Mucosa of descending colon (tissue), 3 donors: Measurements from ENCODE around the gene MYH13. TPM values are rescaled to one million over a fixed set of nuclear protein-coding genes. Genes with fewer than 3 reads are reported as not detected.

Experiments used
- ATAC-seq: fragments of 200-7000 bp; cut with Tn5 transposase; one replicate; pipeline ENCODE4 v1.9.1; 2020; ENCODE audit warnings: mild to moderate bottlenecking, moderate library complexity
- DNase-seq, 3 donors: peaks; one replicate each; pipeline ENCODE4 v3.0.0-alpha.2; 2020
- H3K36me3 ChIP-seq: fragments of 200-600 bp; one replicate; pipeline ENCODE4 v1.8.0; 2021; ENCODE audit warnings: low read depth, mild to moderate bottlenecking
- H3K4me1 ChIP-seq: fragments of 200-600 bp; one replicate; pipeline ENCODE4 v1.8.0; 2021; ENCODE audit warnings: low read depth, mild to moderate bottlenecking
- H3K4me3 ChIP-seq: fragments of 200-600 bp; one replicate; pipeline ENCODE4 v1.8.0; 2021; ENCODE audit warnings: mild to moderate bottlenecking
- H3K9me3 ChIP-seq: fragments of 200-600 bp; one replicate; pipeline ENCODE4 v1.8.0; 2021; ENCODE audit warnings: mild to moderate bottlenecking
- intact Hi-C, 2 donors: fragments of 100-400 bp; cut with DNase I in 1 of 2; cut with micrococcal nuclease in 1 of 2; formaldehyde crosslinking; loops; one replicate each; pipeline versions ENCODE4 v1.11.0 to v1.11.1; 2022; cut with DNase I, micrococcal nuclease
- total RNA-seq, 3 donors: library from RNA; stranded (reverse); fragmentation: NEBNext Ultra II Directional in 2 of 3; extraction: Animal tissue kit (Norgen Biotek cat#: 25700) in 2 of 3; gene quantifications; one replicate each; pipeline versions ENCODE4 v1.2.1 to v1.2.4, GENCODE V29; 2021 to 2023
- TF ChIP-seq, protein P1 (sequence below): fragments of 200-600 bp; IDR thresholded peaks from one replicate; pipeline ENCODE4 v1.8.0; 2022; ENCODE audit warnings: antibody characterized with exemption, mild to moderate bottlenecking
- donor health status: DM: no; HTN: no; CAD: no; lungs with moderate emphysema.
- donor health status: DM: no; HTN: no; CAD: no.
- donor health status: DM: no; HTN: yes; CAD: no.

MYH13 gene
- total RNA-seq, 3 donors from 2014 or later, result 0.05 TPM; not detected in 2

- Histone ChIP-seq H3K36me3 (no peaks in the 10 kb centered on the region), H3K9me3 (no peaks in the 10 kb centered on the region), H3K4me1 (no peaks in the 10 kb centered on the region), H3K4me3 (no peak overlapping the region)
- intact Hi-C loops, result no loop called here
- TF ChIP-seq, protein P1, sequence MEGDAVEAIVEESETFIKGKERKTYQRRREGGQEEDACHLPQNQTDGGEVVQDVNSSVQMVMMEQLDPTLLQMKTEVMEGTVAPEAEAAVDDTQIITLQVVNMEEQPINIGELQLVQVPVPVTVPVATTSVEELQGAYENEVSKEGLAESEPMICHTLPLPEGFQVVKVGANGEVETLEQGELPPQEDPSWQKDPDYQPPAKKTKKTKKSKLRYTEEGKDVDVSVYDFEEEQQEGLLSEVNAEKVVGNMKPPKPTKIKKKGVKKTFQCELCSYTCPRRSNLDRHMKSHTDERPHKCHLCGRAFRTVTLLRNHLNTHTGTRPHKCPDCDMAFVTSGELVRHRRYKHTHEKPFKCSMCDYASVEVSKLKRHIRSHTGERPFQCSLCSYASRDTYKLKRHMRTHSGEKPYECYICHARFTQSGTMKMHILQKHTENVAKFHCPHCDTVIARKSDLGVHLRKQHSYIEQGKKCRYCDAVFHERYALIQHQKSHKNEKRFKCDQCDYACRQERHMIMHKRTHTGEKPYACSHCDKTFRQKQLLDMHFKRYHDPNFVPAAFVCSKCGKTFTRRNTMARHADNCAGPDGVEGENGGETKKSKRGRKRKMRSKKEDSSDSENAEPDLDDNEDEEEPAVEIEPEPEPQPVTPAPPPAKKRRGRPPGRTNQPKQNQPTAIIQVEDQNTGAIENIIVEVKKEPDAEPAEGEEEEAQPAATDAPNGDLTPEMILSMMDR, result no peak
- ATAC-seq (no peak), DNase-seq (no peak)
Measured at GRCh38 chr17:10271106-10271562, 101.7 kb downstream of the MYH13 start.

- no peak for ATAC-seq
- Histone ChIP-seq H3K36me3 (no peaks in the 10 kb centered on the region), H3K9me3 (no peaks in the 10 kb centered on the region), H3K4me3 (no peak overlapping the region), H3K4me1 (no peaks in the 10 kb centered on the region)
- intact Hi-C loops, result no loop called here
- no peak for DNase-seq
- TF ChIP-seq, protein P1, result no peak
Measured at GRCh38 chr17:10270258-10270657, 102.5 kb downstream of the MYH13 start.

DNA sequence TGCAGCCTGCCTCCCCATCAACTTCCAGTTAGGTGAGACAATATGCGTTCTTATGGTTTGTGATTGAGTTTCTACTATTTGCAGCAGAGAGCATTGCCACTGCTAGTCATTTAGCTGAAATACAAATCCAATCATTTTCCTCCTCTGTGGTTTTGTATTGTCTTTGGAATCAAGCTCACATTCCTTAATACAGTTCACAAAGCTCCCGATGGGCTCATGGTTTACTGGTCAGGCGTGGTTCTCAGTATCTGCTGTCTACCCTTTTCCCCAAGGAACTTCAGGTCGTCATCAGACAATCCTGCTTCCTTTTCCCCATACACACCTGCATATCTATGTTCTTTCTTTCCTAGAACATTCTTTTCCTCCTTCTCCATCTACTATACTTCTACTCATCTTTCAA is 104.8 kb downstream of the MYH13 start:
- DNase-seq (no peak), ATAC-seq (no peak)
- TF ChIP-seq, protein P1, result no peak
- no peak overlapping the region for H3K4me3 ChIP-seq
- no peaks in the 10 kb centered on the region for H3K9me3 ChIP-seq
- H3K36me3 ChIP-seq, result no peaks in the 10 kb centered on the region
- no peaks in the 10 kb centered on the region for H3K4me1 ChIP-seq
- intact Hi-C loops, result no loop called here

GRCh38 chr17:10266296-10266876 is 106.4 kb downstream of the MYH13 start:
- H3K4me3 ChIP-seq, result no peak overlapping the region
- ATAC-seq (no peak), DNase-seq (no peak)
- no peaks in the 10 kb centered on the region for H3K36me3 ChIP-seq
- H3K4me1 ChIP-seq, result no peaks in the 10 kb centered on the region
- no peaks in the 10 kb centered on the region for H3K9me3 ChIP-seq
- TF ChIP-seq, protein P1, result no peak
- intact Hi-C loops, result no loop called here

- TF ChIP-seq, protein P1, result no peak
- Histone ChIP-seq H3K4me3 (no peak overlapping the region), H3K9me3 (no peaks in the 10 kb centered on the region), H3K4me1 (no peaks in the 10 kb centered on the region), H3K36me3 (no peaks in the 10 kb centered on the region)
- ATAC-seq, result no peak
- DNase-seq, result no peak
- intact Hi-C loops, result no loop called here
Measured at GRCh38 chr17:10265100-10265810, 107.6 kb downstream of the MYH13 start.
